DND-41 (cell line): ENCODE measurements around the gene PES1.
"Not testable (repeated sequence)": the region's sequence is repeated elsewhere in the genome, so short reads cannot be mapped to it uniquely, and the experiment has no call there.

Experiments used
- EZH2 ChIP-seq: IDR thresholded peaks from 3 replicates; pipeline ENCODE4 v1.6.1; 2012; ENCODE audit warnings: borderline replicate concordance, low read depth, mild to moderate bottlenecking, moderate library complexity, low read length, inconsistent platforms; ENCODE audit not compliant: severe bottlenecking
- TF ChIP-seq, protein P1 (sequence below): IDR thresholded peaks from 2 replicates; pipeline ENCODE4 v1.5.1; 2012; ENCODE audit warnings: borderline replicate concordance, low read length, moderate library complexity, mild to moderate bottlenecking; ENCODE audit not compliant: poor library complexity, severe bottlenecking; ENCODE audit errors: extremely low read depth

DNA sequence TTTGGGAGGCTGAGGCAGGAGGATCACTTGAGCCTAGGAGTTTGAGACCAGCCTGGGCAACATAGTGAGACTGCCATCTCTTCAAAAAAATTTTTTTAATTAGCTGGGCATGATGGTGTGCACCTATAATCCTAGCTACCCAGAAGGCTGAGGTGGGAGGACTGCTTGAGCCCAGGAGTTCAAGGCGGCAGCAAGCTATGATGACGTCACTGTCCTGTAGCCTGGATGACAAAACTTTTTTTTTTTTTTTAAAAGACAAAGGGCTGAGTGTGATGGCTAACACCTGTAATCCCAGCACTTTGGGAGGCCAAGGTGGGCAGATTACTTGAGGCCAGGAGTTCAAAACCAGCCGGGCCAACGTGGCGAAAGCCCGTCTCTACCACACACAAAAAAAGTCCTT is 28.2 kb upstream of the PES1 start:
- TF ChIP-seq, protein P1, sequence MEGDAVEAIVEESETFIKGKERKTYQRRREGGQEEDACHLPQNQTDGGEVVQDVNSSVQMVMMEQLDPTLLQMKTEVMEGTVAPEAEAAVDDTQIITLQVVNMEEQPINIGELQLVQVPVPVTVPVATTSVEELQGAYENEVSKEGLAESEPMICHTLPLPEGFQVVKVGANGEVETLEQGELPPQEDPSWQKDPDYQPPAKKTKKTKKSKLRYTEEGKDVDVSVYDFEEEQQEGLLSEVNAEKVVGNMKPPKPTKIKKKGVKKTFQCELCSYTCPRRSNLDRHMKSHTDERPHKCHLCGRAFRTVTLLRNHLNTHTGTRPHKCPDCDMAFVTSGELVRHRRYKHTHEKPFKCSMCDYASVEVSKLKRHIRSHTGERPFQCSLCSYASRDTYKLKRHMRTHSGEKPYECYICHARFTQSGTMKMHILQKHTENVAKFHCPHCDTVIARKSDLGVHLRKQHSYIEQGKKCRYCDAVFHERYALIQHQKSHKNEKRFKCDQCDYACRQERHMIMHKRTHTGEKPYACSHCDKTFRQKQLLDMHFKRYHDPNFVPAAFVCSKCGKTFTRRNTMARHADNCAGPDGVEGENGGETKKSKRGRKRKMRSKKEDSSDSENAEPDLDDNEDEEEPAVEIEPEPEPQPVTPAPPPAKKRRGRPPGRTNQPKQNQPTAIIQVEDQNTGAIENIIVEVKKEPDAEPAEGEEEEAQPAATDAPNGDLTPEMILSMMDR = not testable (repeated sequence)
- not testable (repeated sequence) for TF ChIP-seq EZH2
